WTC11 (cell line): ENCODE results near the gene CRACDL.

ENCODE experiments used
- GRHL2 ChIP-seq: fragments of 250-450 bp; sonication (Bioruptor Pico); IDR thresholded peaks from 2 replicates; pipeline ENCODE4 v1.8.0; 2022; ENCODE audit warnings: mild to moderate bottlenecking, moderate library complexity; ENCODE audit not compliant: insufficient replicate concordance, severe bottlenecking
- IRF2 ChIP-seq: sonication (generic); formaldehyde crosslinking; IDR thresholded peaks from 2 replicates; pipeline ENCODE4 v1.8.0; 2022; ENCODE audit warnings: low read depth, missing genetic modification reagents, borderline replicate concordance
- OVOL2 ChIP-seq: fragments of 250-450 bp; sonication (Bioruptor Pico); IDR thresholded peaks from 2 replicates; pipeline ENCODE4 v1.9.0; 2021; ENCODE audit warnings: mild to moderate bottlenecking, borderline replicate concordance
- USF1 ChIP-seq: sonication (generic); formaldehyde crosslinking; IDR thresholded peaks from 2 replicates; pipeline ENCODE4 v1.8.0; 2022; ENCODE audit warnings: mild to moderate bottlenecking, missing genetic modification reagents
- TF ChIP-seq, protein P1 (sequence below): fragments of 200-600 bp; IDR thresholded peaks from 2 replicates; pipeline ENCODE4 v1.8.0; 2022; ENCODE audit warnings: antibody characterized with exemption
- TF ChIP-seq, protein P2 (sequence below): fragments of 250-450 bp; sonication (Bioruptor Pico); IDR thresholded peaks from 2 replicates; pipeline ENCODE4 v1.9.0; 2021; ENCODE audit warnings: mild to moderate bottlenecking

- TF ChIP-seq OVOL2 (CRISPR knock-in tag) (no peak), IRF2 (CRISPR knock-in tag) (no peak), GRHL2 (CRISPR knock-in tag) (no peak), USF1 (no peak)
- TF ChIP-seq, protein P1, sequence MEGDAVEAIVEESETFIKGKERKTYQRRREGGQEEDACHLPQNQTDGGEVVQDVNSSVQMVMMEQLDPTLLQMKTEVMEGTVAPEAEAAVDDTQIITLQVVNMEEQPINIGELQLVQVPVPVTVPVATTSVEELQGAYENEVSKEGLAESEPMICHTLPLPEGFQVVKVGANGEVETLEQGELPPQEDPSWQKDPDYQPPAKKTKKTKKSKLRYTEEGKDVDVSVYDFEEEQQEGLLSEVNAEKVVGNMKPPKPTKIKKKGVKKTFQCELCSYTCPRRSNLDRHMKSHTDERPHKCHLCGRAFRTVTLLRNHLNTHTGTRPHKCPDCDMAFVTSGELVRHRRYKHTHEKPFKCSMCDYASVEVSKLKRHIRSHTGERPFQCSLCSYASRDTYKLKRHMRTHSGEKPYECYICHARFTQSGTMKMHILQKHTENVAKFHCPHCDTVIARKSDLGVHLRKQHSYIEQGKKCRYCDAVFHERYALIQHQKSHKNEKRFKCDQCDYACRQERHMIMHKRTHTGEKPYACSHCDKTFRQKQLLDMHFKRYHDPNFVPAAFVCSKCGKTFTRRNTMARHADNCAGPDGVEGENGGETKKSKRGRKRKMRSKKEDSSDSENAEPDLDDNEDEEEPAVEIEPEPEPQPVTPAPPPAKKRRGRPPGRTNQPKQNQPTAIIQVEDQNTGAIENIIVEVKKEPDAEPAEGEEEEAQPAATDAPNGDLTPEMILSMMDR: no peak
- TF ChIP-seq, protein P2, sequence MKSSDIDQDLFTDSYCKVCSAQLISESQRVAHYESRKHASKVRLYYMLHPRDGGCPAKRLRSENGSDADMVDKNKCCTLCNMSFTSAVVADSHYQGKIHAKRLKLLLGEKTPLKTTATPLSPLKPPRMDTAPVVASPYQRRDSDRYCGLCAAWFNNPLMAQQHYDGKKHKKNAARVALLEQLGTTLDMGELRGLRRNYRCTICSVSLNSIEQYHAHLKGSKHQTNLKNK: no peak
Observed at GRCh38 chr2:98824256-98825019, 111.6 kb downstream of the CRACDL start.
